NCI-H2196 (cell line): Measurements from ENCODE around the gene CLEC11A.

Experiments
- DNase-seq: peaks from one replicate; lab custom pipeline; 2025; ENCODE audit not compliant: unreplicated experiment; lab: John Stamatoyannopoulos, UW

CLEC11A gene

DNA sequence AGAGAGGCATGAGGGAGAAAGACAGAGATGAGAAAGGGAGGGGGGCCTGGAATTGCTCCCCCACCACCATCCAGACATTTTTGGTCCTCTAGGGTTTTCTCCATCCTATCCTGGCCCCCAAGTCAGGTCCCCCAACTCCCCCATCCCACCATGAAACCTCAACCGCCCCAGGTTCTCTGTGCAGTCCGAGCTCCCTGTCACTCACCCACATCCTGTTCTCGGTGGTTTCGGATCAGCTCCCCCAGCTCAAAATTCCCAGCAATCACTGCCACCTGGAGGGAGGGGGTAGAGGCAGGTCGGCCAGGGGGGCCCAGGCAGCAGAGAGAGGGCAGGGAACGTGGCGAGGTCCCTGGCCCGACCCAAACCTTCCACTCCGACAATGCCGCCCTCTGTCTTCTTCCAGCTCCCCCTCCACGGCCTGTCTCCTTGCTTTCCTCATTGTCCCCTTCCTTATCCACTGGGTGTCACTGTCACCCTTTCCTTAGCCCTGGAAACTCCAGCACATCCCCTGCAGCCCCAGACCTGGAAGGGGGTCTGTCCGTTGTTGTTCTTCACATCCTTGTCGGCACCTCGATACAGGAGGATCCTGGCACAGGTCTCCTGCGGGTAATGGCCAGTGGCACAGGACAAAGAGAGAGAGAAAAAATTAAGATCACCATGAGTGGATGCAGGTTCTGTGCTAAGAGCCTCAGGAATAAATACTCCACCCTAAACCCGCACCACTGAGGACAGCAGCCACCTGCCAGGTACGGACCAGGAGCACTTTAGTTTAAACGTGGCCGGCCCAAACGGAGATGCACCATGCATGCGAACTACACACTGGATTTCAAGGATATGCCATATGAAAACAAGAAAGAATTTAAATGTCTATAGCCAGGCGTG is 19.0 kb upstream of the CLEC11A start:
- DNase-seq = no peak

GRCh38 chr19:50705422-50706019 is 17.6 kb upstream of the CLEC11A start:
- peak; percentile 52 for DNase-seq

- DNase-seq = no peak
Measured at GRCh38 chr19:50706387-50706786, 16.8 kb upstream of the CLEC11A start.

DNA sequence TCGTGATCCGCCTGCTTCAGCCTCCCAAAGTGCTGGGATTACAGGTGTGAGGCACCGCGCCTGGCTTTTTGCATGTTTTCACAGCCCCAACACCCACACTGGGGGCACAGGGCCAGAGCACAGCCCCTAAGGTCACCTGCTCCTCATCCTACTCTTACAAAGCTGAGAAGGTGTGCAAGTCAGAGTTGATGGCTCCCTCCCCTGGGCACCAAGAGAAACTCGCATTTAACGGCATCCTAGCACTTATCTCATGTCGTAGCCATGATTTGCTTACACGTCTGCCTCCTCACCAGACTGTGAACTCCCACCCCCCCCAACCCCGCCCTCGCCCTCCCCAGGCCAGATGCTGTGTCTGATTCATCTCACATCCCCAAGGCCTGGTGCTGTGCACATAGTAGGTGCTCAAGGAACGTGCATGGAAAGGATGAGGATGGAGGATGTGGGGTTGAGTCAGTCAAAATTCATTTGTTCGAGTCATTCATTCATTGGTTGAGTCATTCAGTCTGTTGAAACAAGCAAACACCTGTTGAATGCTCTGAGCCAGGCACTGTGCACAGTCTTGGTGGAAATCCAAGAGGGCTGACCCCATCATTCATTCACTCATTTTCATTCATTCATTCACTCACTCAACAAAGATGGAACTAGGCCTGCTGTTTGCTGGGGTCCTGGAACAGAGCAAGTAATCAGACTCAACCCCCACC is 14.8 kb upstream of the CLEC11A start:
- DNase-seq = no peak

DNA sequence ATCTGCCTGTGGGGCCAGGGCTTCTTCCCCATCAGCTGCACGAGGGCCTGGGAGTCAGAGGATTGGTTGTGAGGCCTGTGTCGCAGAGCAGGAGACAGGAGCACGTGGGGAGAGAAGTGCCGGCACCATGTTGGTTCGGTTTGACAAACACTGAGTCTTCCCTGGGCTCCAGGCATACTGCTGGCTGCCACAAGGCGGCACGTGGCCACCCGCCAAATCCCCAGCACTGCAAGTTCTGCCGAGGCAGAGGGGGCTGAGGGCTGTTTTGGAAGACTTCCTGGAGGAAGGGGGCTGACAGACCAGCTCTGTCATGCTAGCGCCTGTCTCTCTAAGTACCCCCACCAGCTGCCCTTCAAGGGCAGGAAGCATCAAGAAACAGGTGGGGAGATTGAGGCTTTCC is 13.1 kb upstream of the CLEC11A start:
- DNase-seq = peak; percentile 84

DNA sequence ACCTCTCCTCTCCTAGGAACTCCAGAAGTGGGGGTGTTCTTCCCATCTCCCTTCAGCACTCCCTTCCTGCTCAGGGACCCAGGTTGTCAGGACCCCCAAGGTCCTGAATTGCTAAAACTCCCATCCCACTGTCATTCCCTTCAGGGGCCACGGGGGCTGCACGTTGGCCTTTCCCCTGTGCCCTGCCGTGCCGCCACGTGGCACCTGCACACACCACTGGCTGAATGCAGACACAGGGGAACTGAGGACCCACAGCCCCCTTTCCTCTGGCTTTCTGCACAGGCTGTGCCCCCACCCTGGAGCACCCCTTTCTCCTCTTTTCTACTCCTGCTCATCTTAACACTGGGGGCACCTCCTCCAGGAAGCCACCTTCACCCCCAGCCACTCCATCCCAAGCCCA is 12.6 kb upstream of the CLEC11A start:
- no peak for DNase-seq

DNA sequence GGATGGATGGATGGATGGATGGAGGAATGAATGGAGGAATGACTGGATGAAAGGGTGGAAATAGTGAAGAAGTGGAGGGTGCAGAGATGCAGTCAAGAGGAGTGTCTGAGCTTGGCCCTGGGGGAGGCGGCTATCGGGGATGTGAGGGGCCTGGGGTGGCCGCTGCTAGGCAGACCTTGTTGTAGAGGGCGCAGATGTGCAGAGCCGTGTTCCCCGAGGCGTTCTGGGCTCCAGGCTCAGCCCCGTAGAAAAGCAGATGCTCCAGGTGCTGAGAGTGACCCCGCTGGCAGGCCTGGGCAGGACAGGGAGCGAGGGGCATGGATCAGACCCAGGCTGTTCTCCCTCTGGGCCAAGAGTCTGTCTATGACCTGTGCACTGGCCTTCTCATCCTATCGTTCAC is 12.0 kb upstream of the CLEC11A start:
- no peak for DNase-seq

DNA sequence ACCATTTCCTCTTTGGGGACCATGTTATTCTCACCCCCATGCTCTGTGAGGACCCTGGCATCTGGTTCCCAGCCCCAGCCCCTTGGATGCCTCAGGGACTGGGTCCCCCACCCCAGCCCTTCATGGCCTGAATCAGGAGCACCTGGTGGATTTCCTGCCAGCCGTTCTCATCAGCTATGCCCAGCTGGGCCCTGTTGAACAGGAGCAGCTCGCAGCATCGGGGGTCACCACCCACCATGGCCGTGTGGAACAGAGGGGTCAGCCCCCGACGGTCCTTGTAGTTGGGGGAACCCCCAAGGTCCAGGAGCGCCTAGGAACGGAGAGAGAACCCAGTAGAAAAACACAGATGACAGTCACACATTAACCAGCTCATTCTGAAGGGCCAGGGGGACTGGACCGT is 11.4 kb upstream of the CLEC11A start:
- no peak for DNase-seq

- DNase-seq = no peak
Measured at GRCh38 chr19:50712833-50713232, 10.3 kb upstream of the CLEC11A start.

DNA sequence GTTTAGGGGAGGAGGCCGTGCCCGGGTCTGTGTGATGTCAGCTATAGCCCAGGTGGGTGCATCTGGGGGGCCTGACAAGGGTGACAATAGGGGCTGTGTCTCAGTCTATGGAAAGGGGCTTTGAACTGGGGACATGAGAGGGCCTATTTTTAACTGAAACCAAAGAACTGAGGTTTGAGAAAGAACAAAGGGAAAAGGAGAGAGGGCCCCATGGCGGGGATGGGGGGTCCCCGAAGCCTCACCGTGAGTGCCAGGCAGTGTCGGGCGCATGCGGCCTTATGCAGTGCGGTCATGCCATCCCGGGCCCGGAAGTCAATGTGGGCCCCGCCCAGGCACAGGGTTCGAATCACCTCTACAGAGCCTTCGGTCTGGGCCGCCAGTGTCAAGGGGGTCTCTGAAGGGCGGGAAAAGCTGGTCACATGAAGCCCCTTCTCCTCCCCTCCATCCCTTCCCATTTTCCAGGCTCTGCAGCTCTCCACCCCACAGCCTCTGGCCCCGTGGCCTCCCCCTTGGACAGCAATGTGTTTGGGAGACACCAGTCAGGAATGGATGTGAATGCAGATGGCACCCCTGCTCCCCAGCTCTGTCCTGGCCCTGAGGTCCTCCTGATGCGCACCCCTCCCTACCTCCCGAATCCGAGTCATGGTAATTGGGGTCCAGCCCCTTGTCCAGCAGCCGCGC is 9.5 kb upstream of the CLEC11A start:
- no peak for DNase-seq

DNA sequence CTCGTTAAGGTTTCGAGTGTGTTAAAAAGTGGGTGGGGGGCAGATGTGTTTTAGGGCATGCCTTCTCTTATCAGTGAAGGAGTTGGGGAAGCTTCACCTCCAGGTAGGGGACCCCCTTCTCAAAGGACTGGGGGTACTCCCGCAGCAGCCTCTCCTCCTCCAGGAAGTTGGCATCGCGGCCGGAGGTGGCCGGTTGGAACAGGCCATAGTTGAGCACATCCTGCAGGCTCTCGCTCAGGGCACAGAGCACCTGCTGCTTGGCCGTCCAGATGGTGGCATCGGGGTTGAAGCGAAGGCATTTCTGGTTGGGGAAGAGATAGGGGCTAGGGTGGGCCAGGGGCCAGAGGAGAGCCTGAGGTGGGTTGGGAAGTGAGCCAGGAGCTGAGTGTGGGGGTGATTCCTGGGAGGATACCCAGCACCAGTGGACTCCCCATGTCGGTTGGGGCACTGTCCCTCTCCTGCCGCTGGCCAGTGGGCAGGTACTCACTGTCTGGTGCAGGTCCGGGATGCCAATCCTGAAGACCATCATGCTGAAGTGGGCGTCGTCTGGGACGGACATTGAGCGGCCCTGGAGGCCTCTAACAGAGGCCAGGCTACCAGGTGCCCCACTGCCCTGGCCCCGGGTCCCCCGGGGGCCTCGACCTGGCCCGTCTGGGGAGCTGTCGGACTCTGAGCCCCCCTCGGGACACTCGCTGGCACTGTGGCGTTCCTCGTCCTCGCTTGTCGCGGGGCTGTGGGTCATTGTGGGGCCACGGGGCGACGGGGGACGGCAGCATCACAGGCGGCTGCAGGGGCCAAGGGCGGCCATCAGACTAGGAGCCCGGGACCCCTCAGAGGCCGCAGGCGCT is 6.8 kb upstream of the CLEC11A start:
- DNase-seq = no peak

- DNase-seq = no peak
Measured at GRCh38 chr19:50717026-50717723, 6.0 kb upstream of the CLEC11A start.

- DNase-seq = no peak
Measured at GRCh38 chr19:50717891-50718254, 5.3 kb upstream of the CLEC11A start.

DNA sequence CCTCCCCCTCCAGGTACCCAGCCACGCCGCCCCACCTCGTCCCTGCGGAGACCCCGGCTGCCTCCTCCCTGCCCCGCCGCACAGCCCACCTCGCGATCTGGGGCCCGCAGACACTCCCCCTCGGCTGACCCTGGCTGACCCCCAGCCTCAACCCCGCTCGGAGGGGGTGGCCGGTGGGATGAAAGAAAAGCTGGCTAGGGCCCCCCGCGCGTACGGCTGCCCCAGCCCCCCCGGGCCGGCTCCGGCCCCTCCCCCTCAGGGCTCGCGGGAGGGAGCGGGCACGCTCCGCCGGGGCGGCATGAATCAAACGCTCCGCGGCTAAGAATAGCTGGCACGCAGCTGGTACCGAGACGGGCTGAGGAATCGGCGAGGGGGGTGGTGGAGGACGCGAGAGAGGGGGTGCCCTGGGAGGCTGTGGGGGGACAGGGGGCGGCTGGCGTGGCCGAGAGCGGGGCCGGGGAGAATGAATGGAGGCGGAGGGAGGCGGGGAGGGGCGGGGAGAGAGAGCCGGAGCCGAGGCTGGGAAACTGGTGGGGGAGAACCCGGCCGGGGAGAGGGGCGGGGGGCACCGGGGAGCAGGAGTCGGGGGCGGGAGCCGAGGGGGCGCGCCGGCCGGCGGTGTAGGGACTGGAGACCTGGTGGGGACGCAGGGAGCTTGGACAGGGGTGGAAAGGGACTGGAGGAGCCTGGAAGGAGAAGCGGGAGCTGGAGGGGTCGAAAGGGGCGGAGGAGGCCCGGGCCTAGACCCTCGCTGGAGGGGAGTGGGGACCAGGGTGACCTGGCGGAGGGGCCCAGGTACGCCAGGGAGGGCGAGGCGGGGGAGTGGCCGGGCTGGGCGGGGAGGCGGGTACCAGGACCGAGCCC is 4.7 kb upstream of the CLEC11A start:
- DNase-seq = no peak

DNA sequence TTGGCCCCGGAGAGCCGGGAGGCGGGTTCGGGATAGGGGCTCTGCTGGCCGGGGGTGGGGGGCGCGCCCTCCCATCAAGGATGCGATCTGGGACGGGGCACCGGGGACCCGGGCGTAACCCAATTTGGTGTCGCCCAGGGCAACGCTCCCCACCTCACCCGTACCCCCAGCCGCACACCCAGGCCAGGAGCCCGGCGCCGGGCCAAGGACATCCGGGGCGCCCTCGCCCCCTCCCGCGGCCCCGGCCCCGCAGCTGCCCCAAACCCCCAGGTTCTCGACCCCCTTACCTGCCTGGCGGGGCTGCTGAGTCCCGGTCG is 4.1 kb upstream of the CLEC11A start:
- no peak for DNase-seq

DNA sequence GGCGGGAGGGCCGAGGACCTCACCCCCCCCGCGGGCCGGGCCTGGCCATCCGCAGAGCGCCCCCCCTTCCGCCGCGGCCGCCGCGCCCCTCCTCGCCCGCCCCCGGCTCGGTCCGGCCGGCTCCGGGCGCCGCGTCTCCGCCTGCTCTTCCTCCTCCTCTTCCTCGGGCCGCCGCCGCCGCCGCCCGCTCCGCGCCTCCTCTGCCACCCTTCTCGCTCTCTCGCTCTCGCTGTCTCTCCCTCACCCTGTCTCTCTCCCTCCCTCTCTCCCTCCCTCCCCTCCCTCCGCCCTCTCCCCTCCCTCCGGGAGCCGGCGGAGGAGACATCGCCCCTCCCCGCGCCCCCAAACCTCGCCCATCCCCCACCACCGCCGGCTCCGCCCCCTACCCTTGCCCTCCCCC is 3.6 kb upstream of the CLEC11A start, which contains the start of gene SHANK1:
Gene SHANK1, minus strand, starts transcription at position 237 of the 400 bp plus-strand sequence. CDS start 2,883 bp downstream, outside the sequence.
- DNase-seq = no peak

- DNase-seq = no peak
Measured at GRCh38 chr19:50720181-50720920, 2.8 kb upstream of the CLEC11A start.

DNA sequence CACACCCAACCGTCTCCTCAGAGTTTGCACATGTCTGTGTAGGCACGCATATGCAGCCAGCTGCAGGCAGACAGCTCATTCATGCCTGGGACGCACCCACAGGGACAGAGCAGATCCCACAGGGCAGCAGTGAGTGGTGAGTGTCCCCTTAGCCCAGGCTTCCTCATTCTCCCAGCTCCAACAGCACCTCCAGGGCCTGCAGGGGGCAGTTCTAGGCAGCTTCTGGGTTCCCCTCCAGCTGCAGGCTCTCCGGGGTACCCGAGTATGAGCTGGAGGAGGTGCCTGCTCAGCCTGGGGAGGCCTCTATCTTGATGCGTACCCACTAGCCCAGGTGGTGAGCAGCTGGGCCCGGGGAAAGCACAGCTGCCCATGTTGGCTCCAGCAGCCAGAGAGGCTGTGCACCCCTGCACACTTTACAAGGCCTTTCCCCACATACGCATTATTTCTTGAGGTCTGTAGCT is 2.2 kb upstream of the CLEC11A start:
- no peak for DNase-seq
